K562 (cell line): ENCODE data around the gene SMIM13. TPM values are rescaled to one million over a fixed set of nuclear protein-coding genes. Genes with fewer than 3 reads are reported as not detected.
"Not testable (repeated sequence)": the region's sequence is repeated elsewhere in the genome, so short reads cannot be mapped to it uniquely, and the experiment has no call there.

Source experiments
- ATAC-seq: fragments of 200-7000 bp; cut with Tn5 transposase; 3 replicates; pipeline ENCODE4 v1.9.1; 2020; ENCODE audit warnings: moderate library complexity
- BruUV-seq: library from RNA; stranded (reverse); fragments of 400-500 nt; replicated peaks from 2 replicates; lab custom pipeline; 2021; lab: Mats Ljungman, UMichigan
- CTCF ChIA-PET: fragments of 300-600 bp; formaldehyde crosslinking; extraction: SDS; loops from one replicate; lab custom pipeline; 2021; ENCODE audit warnings: low intra/inter-chr PET ratio; lab: Yijun Ruan, JAX
- POLR2A ChIA-PET: fragments of 300-600, 350-650 bp; sonication (Branson Sonifier 250); formaldehyde crosslinking; extraction: SDS; loops from one replicate; lab custom pipeline; 2021; ENCODE audit warnings: antibody characterized with exemption, inconsistent platforms; lab: Yijun Ruan, JAX
- DNase-seq, 4 experiments: peaks; one replicate each; pipeline versions ENCODE4 v3.0.0 to v3.0.0-alpha.2; 2011 to 2018; ENCODE audit warnings: low spot score in 3 of 4, mixed read lengths in 3 of 4; ENCODE audit errors: extremely low read depth in 1 of 4
- FAIRE-seq: peaks from 2 replicates; lab custom pipeline; 2011; peaks lifted over from hg19 to GRCh38; lab: Jason Lieb, UNC
- H2AFZ ChIP-seq: 2 replicates; pipeline ENCODE4 v1.6.0; 2011; ENCODE audit warnings: low read depth, low read length, control low read depth, inconsistent platforms
- H3K27ac ChIP-seq: fragments of 200-600 bp; 3 replicates; pipeline ENCODE4 v1.8.0; 2011; ENCODE audit warnings: low read depth, mild to moderate bottlenecking, control low read depth, inconsistent platforms, low read length, moderate library complexity, mixed read lengths; ENCODE audit errors: extremely low read depth
- H3K27me3 ChIP-seq, 2 experiments: fragments of 300-600 bp in 1 of 2; 2 replicates in 1 of 2; 3 replicates in 1 of 2; pipeline versions ENCODE4 v1.6.0 to v1.8.0; 2011; ENCODE audit warnings: inconsistent platforms in 2 of 2, low read length in 2 of 2, mild to moderate bottlenecking in 1 of 2, mixed read lengths in 1 of 2, moderate library complexity in 1 of 2; ENCODE audit not compliant: control insufficient read depth in 2 of 2, insufficient read depth in 2 of 2
- H3K36me3 ChIP-seq: fragments of 300-600 bp; 3 replicates; pipeline ENCODE4 v1.8.0; 2011; ENCODE audit warnings: mild to moderate bottlenecking, low read length, inconsistent platforms; ENCODE audit not compliant: control insufficient read depth, insufficient read depth
- H3K4me1 ChIP-seq, 2 experiments: fragments of 200-600 bp in 1 of 2; replicated peaks in 1 of 2; 2 replicates in 1 of 2; 3 replicates in 1 of 2; pipeline versions ENCODE4 v1.5.1 to v1.8.0; 2011; ENCODE audit warnings: inconsistent platforms in 2 of 2, low read length in 2 of 2, mild to moderate bottlenecking in 1 of 2, mixed read lengths in 1 of 2, moderate library complexity in 1 of 2; ENCODE audit not compliant: control insufficient read depth in 2 of 2, insufficient read depth in 2 of 2
- H3K4me2 ChIP-seq: 2 replicates; pipeline ENCODE4 v1.6.1; 2011; ENCODE audit warnings: low read length, control low read depth, inconsistent platforms, mixed read lengths; ENCODE audit not compliant: insufficient read depth
- H3K4me3 ChIP-seq: fragments of 200-600 bp; sonication (generic), shearing (Covaris generic); 2 replicates; pipeline ENCODE4 v1.5.1; 2016; ENCODE audit warnings: control low read depth, inconsistent platforms
- H3K79me2 ChIP-seq: fragments of 200-600 bp; 3 replicates; pipeline ENCODE4 v1.8.0; 2011; ENCODE audit warnings: low read length, inconsistent platforms; ENCODE audit not compliant: control insufficient read depth, insufficient read depth
- H3K9ac ChIP-seq, 2 experiments: 2 replicates each; pipeline versions ENCODE4 v1.6.0 to v1.6.1; 2011; ENCODE audit warnings: low read depth in 2 of 2, low read length in 2 of 2, control low read depth in 1 of 2, inconsistent platforms in 1 of 2, mild to moderate bottlenecking in 1 of 2, mixed read lengths in 1 of 2; ENCODE audit not compliant: insufficient read depth in 1 of 2
- H3K9me1 ChIP-seq: one replicate; pipeline ENCODE4 v1.6.0; 2011; ENCODE audit warnings: inconsistent platforms, mild to moderate bottlenecking, low read length, moderate library complexity; ENCODE audit not compliant: control insufficient read depth, insufficient read depth
- H3K9me3 ChIP-seq: replicated peaks from 2 replicates; pipeline ENCODE4 v1.5.1; 2011; ENCODE audit warnings: low read depth, low read length, inconsistent platforms; ENCODE audit not compliant: control insufficient read depth, insufficient read depth
- H4K20me1 ChIP-seq: replicated peaks from 2 replicates; pipeline ENCODE4 v1.6.1; 2011; ENCODE audit warnings: low read length, inconsistent platforms, mixed read lengths; ENCODE audit not compliant: control insufficient read depth, insufficient read depth
- ZHX1 ChIP-seq: fragments of 150-350 bp; conservative IDR thresholded peaks from 2 replicates; pipeline ENCODE4 v1.6.1; 2014; ENCODE audit warnings: low read length
- ZNF316 ChIP-seq: fragments of 450-650 bp; IDR thresholded peaks from 2 replicates; pipeline ENCODE4 v1.6.1; 2016
- WGBS: fragments of 100-300 bp; shearing (Covaris generic); methylation state at CpG from one replicate; pipeline ENCODE4 v1.1.6; 2016; ENCODE audit warnings: low coverage, mixed read lengths; ENCODE audit not compliant: insufficient coverage; ENCODE audit errors: missing lambda C conversion rate; 5-methylcytosine and 5-hydroxymethylcytosine counted together
- in situ Hi-C: fragments of 300-500 bp; cut with MboI; formaldehyde crosslinking; loops from 4 replicates; pipeline ENCODE4 v1.15.0; 2018; ENCODE audit warnings: inconsistent platforms, mixed read lengths
- intact Hi-C: fragments of 100-400 bp; cut with micrococcal nuclease; formaldehyde crosslinking; loops from 2 replicates; pipeline ENCODE4 v1.14.2; 2022
- polyA plus RNA-seq, 8 experiments: library from polyadenylated mRNA; depleted of rRNA in 4 of 8; stranded (reverse) in 5 of 8; unstranded in 3 of 8; fragments of >200 nt; fragmentation: Nextera tagmentation in 2 of 8; fragmentation: Illumina TruSeq in 1 of 8; extraction: Ambion mirVana in 2 of 8; extraction: Trizol in 1 of 8; gene quantifications; 2 replicates each; pipeline versions ENCODE4 v1.2.1 to v1.2.3, GENCODE V29; 2011 to 2014; ENCODE audit warnings: inconsistent platforms in 1 of 8, missing spikeins in 1 of 8
- total RNA-seq, 7 experiments: library from RNA; depleted of rRNA in 6 of 7; stranded (reverse); fragments of >200 nt in 6 of 7; fragmentation: Illumina TruSeq in 2 of 7; extraction: Trizol in 2 of 7; gene quantifications; 2 replicates each; pipeline versions ENCODE4 v1.2.1 to v1.2.3, GENCODE V29; 2011 to 2021; ENCODE audit warnings: low replicate concordance in 1 of 7

SMIM13 gene
- total and polyA plus RNA-seq, 9 of the 15 experiments (the other 6 are each of a cell fraction or from before 2014, with no cell fraction given) = 5.5 to 24.8 (median 11.7) TPM

DNA sequence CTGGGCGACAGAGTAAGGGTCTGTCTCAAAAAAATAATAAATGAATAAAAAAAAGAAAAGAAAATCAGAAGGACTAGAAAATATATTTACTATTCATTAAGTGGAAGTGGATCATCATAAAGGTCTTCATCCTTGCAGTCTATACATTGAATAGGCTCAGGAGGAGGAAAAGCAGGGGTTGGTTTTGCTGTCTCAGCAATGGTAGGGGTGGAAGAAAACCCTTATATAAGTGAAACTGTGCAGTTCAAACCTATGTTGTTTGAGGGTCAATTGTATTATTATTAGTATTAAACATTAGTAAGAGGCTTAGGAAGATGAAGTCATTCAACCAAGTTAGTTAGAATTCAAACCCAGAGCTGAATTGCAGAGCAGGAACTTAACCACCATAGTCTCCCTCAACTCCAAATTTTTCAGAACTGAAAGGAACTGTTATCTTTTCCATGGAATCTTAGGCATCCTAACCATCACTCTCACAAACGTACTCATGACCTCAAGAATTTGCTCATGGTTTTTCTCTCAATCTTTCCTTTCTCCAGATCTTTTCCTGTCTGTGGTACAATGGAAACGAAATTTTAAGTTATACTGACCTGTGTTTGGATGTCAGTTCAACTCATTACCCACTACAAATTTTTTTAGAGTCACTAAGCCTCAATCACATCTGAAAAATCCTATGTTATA, 7.7 kb upstream of the SMIM13 start (continued):
- TF ChIP-seq ZNF316 (peak; percentile 62), ZHX1 (no peak)

DNA sequence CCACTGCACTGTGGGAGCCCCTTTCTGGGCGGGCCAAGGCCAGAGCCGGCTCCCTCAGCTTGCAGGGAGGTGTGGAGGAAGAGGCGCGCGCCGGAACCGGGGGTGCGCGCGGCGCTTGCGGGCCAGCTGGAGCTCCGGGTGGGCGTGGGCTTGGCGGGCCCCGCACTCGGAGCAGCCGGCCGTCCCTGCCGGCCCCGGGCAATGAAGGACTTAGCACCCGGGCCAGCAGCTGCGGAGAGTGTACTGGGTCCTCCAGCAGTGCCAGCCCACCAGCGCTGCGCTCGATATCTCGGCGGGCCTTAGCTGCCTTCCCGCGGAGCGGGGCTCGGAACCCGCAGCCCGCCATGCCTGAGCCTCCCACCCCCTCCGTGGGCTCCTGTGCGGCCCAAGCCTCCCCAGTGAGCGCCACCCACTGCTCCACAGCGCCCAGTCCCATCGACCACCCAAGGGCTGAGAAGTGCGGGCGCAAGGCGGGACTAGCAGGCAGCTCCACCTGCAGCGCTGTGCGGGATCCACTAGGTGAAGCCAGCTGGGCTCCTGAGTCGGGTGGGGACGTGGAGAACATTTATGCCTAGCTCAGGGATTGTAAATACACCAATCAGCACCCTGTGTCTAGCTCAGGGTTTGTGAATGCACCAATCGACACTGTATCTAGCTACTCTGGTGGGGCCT, 6.4 kb upstream of the SMIM13 start:
- ATAC-seq, H3K27ac ChIP-seq, intact Hi-C loops, H3K36me3 ChIP-seq, CTCF ChIA-PET, H3K4me2 ChIP-seq, in situ Hi-C loops, H3K9me1 ChIP-seq, H3K4me3 ChIP-seq, H3K27me3 ChIP-seq, H3K79me2 ChIP-seq, FAIRE-seq, DNase-seq, BruUV-seq, H2AFZ ChIP-seq, H4K20me1 ChIP-seq, H3K9ac ChIP-seq, H3K9me3 ChIP-seq, H3K4me1 ChIP-seq: not testable (repeated sequence)
- 74% methylated on average over 43 of the region's 47 CpGs for WGBS
- POLR2A ChIA-PET = interaction anchor here (0.5 kb wide), 1 partner anchor 213 kb away, joined by 4 read pairs; no protein-coding TSS in a partner anchor
